CD14-positive monocyte (primary cell): ENCODE data around the gene CNPY1. TPM values are rescaled to one million over a fixed set of nuclear protein-coding genes. Genes with fewer than 3 reads are reported as not detected.

Experiments
- DNase-seq, 3 donors: peaks; one replicate each; pipeline ENCODE4 v3.0.0-alpha.2; 2011 to 2022
- H2AFZ ChIP-seq: 2 replicates; pipeline ENCODE4 v1.6.0; 2012; ENCODE audit warnings: mild to moderate bottlenecking, low read depth, low read length, inconsistent platforms; ENCODE audit not compliant: insufficient read depth, poor library complexity, severe bottlenecking
- H3K27ac ChIP-seq, 2 donors: 1 replicate in 1 of 2; 2 replicates in 1 of 2; pipeline ENCODE4 v1.5.1; 2012 to 2013; ENCODE audit warnings: low read length in 2 of 2, control low read depth in 1 of 2, inconsistent platforms in 1 of 2, low read depth in 1 of 2, mild to moderate bottlenecking in 1 of 2
- H3K27me3 ChIP-seq, 2 donors: one replicate each; pipeline versions ENCODE4 v1.6.0 to v1.6.1; 2011 to 2013; ENCODE audit warnings: low read length in 2 of 2; ENCODE audit not compliant: control insufficient read depth in 2 of 2, insufficient read depth in 2 of 2
- H3K36me3 ChIP-seq, 2 donors: replicated peaks in 1 of 2; 1 replicate in 1 of 2; 2 replicates in 1 of 2; pipeline versions ENCODE4 v1.5.1 to v1.6.1; 2012 to 2013; ENCODE audit warnings: low read length in 2 of 2, control low read depth in 1 of 2, inconsistent platforms in 1 of 2, mild to moderate bottlenecking in 1 of 2; ENCODE audit not compliant: insufficient read depth in 2 of 2, control insufficient read depth in 1 of 2
- H3K4me1 ChIP-seq, 2 donors: 1 replicate in 1 of 2; 2 replicates in 1 of 2; pipeline versions ENCODE4 v1.5.1 to v1.6.1; 2012 to 2013; ENCODE audit warnings: low read length in 2 of 2, control low read depth in 1 of 2, inconsistent platforms in 1 of 2, mild to moderate bottlenecking in 1 of 2, moderate library complexity in 1 of 2; ENCODE audit not compliant: insufficient read depth in 2 of 2, control insufficient read depth in 1 of 2
- H3K4me2 ChIP-seq: replicated peaks from 2 replicates; pipeline ENCODE3; 2012; ENCODE audit warnings: low read length, moderate library complexity, mild to moderate bottlenecking; ENCODE audit not compliant: poor library complexity, severe bottlenecking; ENCODE audit errors: extremely low read depth
- H3K4me3 ChIP-seq, 3 experiments: fragments of 200-600 bp in 1 of 3; sonication (generic) in 1 of 3; replicated peaks in 1 of 3; 1 replicate in 2 of 3; 2 replicates in 1 of 3; pipeline ENCODE4 v1.5.1; 2011 to 2013; ENCODE audit warnings: low read length in 3 of 3, mild to moderate bottlenecking in 3 of 3, control low read depth in 2 of 3, low read depth in 2 of 3, inconsistent platforms in 1 of 3, moderate library complexity in 1 of 3
- H3K79me2 ChIP-seq: 2 replicates; pipeline ENCODE4 v1.6.0; 2012; ENCODE audit warnings: mild to moderate bottlenecking, control low read depth, inconsistent platforms, low read length, moderate library complexity; ENCODE audit not compliant: insufficient read depth
- H3K9ac ChIP-seq: 2 replicates; pipeline ENCODE4 v1.6.0; 2017; ENCODE audit warnings: low read length, mild to moderate bottlenecking; ENCODE audit not compliant: insufficient read depth, poor library complexity, severe bottlenecking
- H3K9me3 ChIP-seq, 2 donors: replicated peaks in 1 of 2; 1 replicate in 1 of 2; 2 replicates in 1 of 2; pipeline versions ENCODE4 v1.5.1 to v1.6.1; 2012 to 2013; ENCODE audit warnings: low read length in 2 of 2, control low read depth in 1 of 2; ENCODE audit not compliant: control insufficient read depth in 1 of 2, insufficient read depth in 1 of 2
- H4K20me1 ChIP-seq: 2 replicates; pipeline ENCODE4 v1.6.0; 2012; ENCODE audit warnings: mild to moderate bottlenecking, low read length, control low read depth, moderate library complexity; ENCODE audit not compliant: insufficient read depth
- H3K27ac Mint-ChIP-seq, 7 donors: one replicate each; pipeline ENCODE4 v1.8.0; 2020; ENCODE audit warnings: mild to moderate bottlenecking in 7 of 7, mixed read lengths in 7 of 7, moderate library complexity in 6 of 7, inconsistent platforms in 2 of 7
- H3K27me3 Mint-ChIP-seq, 3 donors: one replicate each; pipeline ENCODE4 v1.8.0; 2021 to 2022; ENCODE audit warnings: low read depth in 3 of 3, mild to moderate bottlenecking in 3 of 3, mixed read lengths in 3 of 3, moderate library complexity in 3 of 3, inconsistent platforms in 1 of 3
- H3K36me3 Mint-ChIP-seq, 2 donors: one replicate each; pipeline ENCODE4 v1.8.0; 2020; ENCODE audit warnings: mixed read lengths in 2 of 2, inconsistent platforms in 1 of 2, mild to moderate bottlenecking in 1 of 2
- H3K4me1 Mint-ChIP-seq: one replicate; pipeline ENCODE4 v1.8.0; 2020; ENCODE audit warnings: mild to moderate bottlenecking, mixed read lengths
- H3K4me3 Mint-ChIP-seq, 2 donors: one replicate each; pipeline ENCODE4 v1.8.0; 2020; ENCODE audit warnings: mild to moderate bottlenecking in 2 of 2, mixed read lengths in 2 of 2, moderate library complexity in 1 of 2
- H3K9me3 Mint-ChIP-seq, 7 donors: one replicate each; pipeline ENCODE4 v1.8.0; 2020 to 2022; ENCODE audit warnings: mixed read lengths in 7 of 7, mild to moderate bottlenecking in 6 of 7, moderate library complexity in 6 of 7, inconsistent platforms in 2 of 7
- WGBS: methylation state at CpG from one replicate; pipeline ENCODE4 v1.1.5; 2013; ENCODE audit warnings: missing lambda C conversion rate; ENCODE audit not compliant: insufficient coverage; 5-methylcytosine and 5-hydroxymethylcytosine counted together
- intact Hi-C, 2 donors: fragments of 100-400 bp; cut with micrococcal nuclease; formaldehyde crosslinking; loops; one replicate each; pipeline versions ENCODE4 v1.15.0 to v1.15.1; 2023
- polyA plus RNA-seq, 3 donors: library from polyadenylated mRNA; depleted of rRNA in 1 of 3; unstranded in 2 of 3; stranded (reverse) in 1 of 3; fragments of 300-500 nt in 2 of 3; fragments of >200 nt in 1 of 3; fragmentation: Illumina TruSeq in 2 of 3; gene quantifications; 1 replicate in 2 of 3; 2 replicates in 1 of 3; pipeline ENCODE4 v1.2.3, GENCODE V29; 2012 to 2021
- TF ChIP-seq, protein P1 (sequence below): fragments of 200-600 bp; IDR thresholded peaks from one replicate; pipeline ENCODE4 v1.8.0; 2022; ENCODE audit warnings: antibody characterized with exemption, mild to moderate bottlenecking

Gene CNPY1
- polyA plus RNA-seq, 3 donors, result not detected

DNA sequence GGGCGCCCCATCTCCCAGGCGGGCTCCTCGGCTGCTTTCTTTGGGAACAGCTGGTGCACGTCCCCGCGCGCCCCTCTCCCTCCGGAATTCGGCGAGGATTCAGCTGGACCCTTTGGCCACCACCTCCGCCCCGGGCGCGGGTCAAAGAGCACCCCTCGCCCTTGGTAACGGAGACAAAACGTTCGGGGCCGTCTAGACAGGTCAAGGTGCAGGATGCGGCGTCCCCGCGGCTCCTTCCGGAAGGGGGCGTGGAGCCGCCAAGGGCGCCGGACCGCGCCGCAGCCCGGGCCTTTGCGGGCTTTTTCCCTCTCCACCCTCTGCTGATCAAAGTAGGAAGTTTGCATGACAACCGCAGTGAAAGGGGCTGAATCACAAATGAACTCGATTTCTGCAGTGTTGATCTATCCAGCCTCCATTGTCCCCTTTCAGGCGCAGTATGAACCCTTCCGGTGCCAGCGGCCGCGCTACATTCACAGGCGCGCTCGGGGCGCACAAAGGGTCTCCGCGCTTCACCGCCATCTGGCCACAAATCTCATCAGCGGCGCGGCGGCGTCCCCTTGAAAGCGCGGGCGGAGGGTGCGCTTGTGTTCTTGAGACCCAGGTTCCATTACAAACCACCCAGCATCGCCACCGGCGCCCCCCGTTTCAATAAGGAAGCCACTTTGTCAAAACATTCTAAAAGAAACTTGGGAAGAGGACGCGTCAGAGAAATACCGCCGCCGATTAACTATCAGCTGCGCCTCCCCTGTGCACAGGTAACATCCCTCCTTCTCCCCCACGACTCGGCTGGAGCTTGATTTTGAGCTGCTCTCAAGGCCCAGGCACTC, 36.4 kb downstream of the CNPY1 start:
- no peaks in the 10 kb centered on the region for H4K20me1 ChIP-seq
- H3K79me2 ChIP-seq, result no peaks in the 10 kb centered on the region
- intact Hi-C loops, result no loop called here
- H3K27me3 ChIP-seq, result peaks cover 83 to 97% of the 10 kb centered on the region in 2 donors
- TF ChIP-seq, protein P1, sequence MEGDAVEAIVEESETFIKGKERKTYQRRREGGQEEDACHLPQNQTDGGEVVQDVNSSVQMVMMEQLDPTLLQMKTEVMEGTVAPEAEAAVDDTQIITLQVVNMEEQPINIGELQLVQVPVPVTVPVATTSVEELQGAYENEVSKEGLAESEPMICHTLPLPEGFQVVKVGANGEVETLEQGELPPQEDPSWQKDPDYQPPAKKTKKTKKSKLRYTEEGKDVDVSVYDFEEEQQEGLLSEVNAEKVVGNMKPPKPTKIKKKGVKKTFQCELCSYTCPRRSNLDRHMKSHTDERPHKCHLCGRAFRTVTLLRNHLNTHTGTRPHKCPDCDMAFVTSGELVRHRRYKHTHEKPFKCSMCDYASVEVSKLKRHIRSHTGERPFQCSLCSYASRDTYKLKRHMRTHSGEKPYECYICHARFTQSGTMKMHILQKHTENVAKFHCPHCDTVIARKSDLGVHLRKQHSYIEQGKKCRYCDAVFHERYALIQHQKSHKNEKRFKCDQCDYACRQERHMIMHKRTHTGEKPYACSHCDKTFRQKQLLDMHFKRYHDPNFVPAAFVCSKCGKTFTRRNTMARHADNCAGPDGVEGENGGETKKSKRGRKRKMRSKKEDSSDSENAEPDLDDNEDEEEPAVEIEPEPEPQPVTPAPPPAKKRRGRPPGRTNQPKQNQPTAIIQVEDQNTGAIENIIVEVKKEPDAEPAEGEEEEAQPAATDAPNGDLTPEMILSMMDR, result no peak
- H3K9ac ChIP-seq, result no peak overlapping the region
- H3K4me3 ChIP-seq, result peak overlapping the region in 1 of 3 experiments; percentile 50
- no peaks in the 10 kb centered on the region for H3K36me3 ChIP-seq
- Mint-ChIP-seq H3K36me3 (peaks cover 2 to 7% of the 10 kb centered on the region in 2 donors), H3K9me3 (peaks cover 0 to 15% (median 5%) of the 10 kb centered on the region in 7 donors), H3K4me3 (peak overlapping the region; percentile 31 to 85), H3K4me1 (peaks cover 17% of the 10 kb centered on the region), H3K27ac (no peak overlapping the region), H3K27me3 (peaks cover 87 to 99% (median 90%) of the 10 kb centered on the region in 3 donors)
- 3% methylated on average over 62 of the region's 68 CpGs for WGBS
- H3K4me1 ChIP-seq, result peaks cover 9 to 13% of the 10 kb centered on the region in 2 donors
- H3K27ac ChIP-seq, result no peak overlapping the region
- peak overlapping the region; percentile 51 for H3K4me2 ChIP-seq
- peak overlapping the region; percentile 31 for H2AFZ ChIP-seq
- H3K9me3 ChIP-seq, result peaks cover 0 to 4% of the 10 kb centered on the region in 2 donors
- DNase-seq, result no peak

DNA sequence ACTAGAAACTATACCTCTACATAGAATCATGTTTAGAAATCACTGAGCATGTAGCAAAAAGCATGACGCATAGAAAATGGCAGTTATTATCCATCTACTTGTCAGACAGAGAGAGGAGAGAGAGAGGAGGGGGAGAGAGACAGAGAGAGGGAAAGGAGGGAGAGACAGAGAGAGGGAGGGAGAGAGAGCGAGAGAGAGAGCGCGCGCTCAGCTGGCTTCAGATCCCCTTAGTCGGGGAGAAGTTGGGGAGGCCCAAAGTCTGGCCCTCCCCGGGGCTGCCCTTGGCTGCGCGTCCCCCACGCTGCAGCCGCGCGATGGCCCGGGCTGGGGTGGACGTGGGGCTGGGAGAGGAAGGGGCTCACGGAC, 37.0 kb downstream of the CNPY1 start:
- 10% methylated on average over 14 of the region's 16 CpGs for WGBS
- H4K20me1 ChIP-seq, result no peaks in the 10 kb centered on the region
- Mint-ChIP-seq H3K27me3 (peaks cover 87 to 100% (median 93%) of the 10 kb centered on the region in 3 donors), H3K27ac (no peak overlapping the region), H3K9me3 (peaks cover 0 to 15% (median 5%) of the 10 kb centered on the region in 7 donors), H3K36me3 (peaks cover 2 to 7% of the 10 kb centered on the region in 2 donors), H3K4me3 (peak overlapping the region; percentile 7 to 86), H3K4me1 (peaks cover 17% of the 10 kb centered on the region)
- H3K79me2 ChIP-seq, result no peaks in the 10 kb centered on the region
- peak overlapping the region; percentile 51 for H3K4me2 ChIP-seq
- TF ChIP-seq, protein P1, result no peak
- no peak overlapping the region for H3K9ac ChIP-seq
- peaks cover 89 to 100% of the 10 kb centered on the region in 2 donors for H3K27me3 ChIP-seq
- peak overlapping the region in 1 of 3 experiments; percentile 50 for H3K4me3 ChIP-seq
- peaks cover 9 to 13% of the 10 kb centered on the region in 2 donors for H3K4me1 ChIP-seq
- no peak overlapping the region for H2AFZ ChIP-seq
- H3K27ac ChIP-seq, result no peak overlapping the region
- intact Hi-C loops, result no loop called here
- peaks cover 0 to 4% of the 10 kb centered on the region in 2 donors for H3K9me3 ChIP-seq
- no peaks in the 10 kb centered on the region for H3K36me3 ChIP-seq
- no peak for DNase-seq
